SKM-1 (cell line): Measurements from ENCODE around the gene PIAS2.
"Not testable (repeated sequence)": the region's sequence is repeated elsewhere in the genome, so short reads cannot be mapped to it uniquely, and the experiment has no call there.

Experiments used
- DNase-seq: peaks from one replicate; lab custom pipeline; 2025; ENCODE audit not compliant: unreplicated experiment; lab: John Stamatoyannopoulos, UW

The PIAS2 gene

GRCh38 chr18:46909497-46909896 lies 7.8 kb downstream of the PIAS2 start:
- DNase-seq, result no peak

DNA sequence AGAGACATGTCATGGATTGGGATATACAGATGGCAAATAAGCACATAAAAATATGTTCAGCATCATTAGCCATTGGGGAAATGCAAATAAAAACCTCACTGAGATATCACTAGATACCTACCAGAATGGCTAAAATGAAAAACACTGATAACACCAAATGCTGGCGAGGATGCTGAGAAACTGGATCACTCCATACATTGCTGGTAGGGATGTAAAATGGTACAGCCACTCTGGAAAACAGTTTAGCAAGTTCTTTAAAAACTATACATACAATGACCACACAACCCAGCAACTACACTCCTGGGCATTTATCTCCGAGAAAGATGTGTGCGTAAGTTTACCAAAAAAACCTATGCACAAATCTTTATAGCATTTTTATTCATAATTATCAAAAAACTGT lies 13.9 kb downstream of the PIAS2 start:
- DNase-seq, result no peak

GRCh38 chr18:46899274-46899948 lies 17.9 kb downstream of the PIAS2 start:
- DNase-seq, result no peak

DNA sequence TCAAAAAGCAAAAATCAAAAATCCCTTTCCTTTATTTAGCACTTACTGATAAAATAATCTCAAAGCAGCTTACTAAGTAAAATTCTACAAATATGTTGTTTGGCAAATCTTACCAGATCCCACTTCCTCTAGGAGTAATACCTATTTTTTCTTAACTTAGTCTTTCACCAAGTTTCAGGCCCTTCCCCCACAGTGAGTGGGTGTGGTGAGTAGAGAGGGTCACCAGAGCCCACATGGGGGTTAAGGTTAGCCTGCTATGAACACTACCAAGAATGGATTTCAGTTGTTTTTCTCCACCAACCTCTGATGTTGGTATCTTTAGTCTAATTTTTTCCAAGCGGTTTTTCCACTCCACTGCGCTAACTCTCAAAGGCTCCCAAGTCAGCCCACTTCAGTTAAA lies 23.2 kb downstream of the PIAS2 start:
- DNase-seq, result no peak

- DNase-seq, result no peak
These were observed 23.9 kb downstream of the PIAS2 start for GRCh38 chr18:46893360-46893759.

- no peak for DNase-seq
These were observed 24.5 kb downstream of the PIAS2 start for GRCh38 chr18:46892842-46893241.

DNA sequence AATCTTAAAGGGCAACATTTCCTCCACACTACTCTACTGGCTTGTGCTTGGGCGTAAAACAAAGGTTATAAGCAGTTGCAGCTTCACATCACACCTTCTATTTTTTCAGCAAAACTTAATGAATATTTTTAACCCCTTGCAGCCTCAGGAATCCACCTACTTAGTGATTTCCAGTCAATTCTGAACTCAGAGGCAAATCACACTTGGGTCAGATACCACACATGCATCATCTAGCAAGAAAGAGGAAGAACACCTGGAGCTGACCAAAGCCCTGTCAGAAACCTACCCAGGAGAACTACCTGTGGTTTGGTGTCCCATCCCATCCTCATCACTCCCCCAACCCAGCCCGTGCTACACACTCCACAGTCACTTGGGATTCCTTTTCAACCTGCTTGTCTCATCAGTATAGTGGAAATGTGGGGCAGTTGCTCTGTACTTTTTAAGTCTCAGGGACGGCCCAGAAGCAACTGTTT lies 25.5 kb downstream of the PIAS2 start:
- DNase-seq, result no peak

DNA sequence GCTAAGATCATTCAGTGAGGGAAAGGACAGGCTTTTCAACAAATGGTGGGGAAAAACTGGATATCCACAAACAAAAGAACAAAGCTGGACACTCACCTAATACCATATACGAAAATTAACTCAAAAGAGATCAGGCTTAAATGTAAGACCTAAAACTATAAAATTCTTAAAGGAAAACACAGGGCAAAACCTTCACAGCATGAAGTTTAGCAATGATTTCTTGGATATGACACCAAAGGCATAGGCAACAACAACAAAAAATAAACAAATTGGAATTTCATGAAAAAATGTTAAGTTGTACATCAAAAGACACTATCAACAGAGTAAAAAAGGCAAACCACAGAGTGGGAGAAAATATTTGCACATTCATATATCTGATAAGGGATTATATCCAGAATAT lies 28.3 kb downstream of the PIAS2 start:
- DNase-seq, result no peak

DNA sequence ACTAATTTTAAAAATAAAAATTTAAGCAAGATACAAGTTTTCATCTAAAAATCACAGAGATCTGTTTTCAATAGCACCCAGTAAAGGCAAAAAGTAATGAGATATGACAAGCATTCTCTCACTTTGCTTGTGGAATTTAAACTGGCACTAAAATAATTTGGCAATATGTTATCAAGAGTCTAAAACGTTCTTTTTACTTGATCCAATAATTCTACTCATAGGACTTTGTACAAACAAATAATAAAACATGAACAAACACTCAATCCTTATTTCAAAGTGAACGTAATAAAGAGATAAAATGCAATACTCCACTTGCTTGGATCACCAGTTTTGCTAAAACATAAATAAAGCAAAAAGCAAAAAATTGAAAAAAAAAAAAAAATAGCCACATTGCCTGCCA lies 30.4 kb downstream of the PIAS2 start:
- DNase-seq, result no peak

DNA sequence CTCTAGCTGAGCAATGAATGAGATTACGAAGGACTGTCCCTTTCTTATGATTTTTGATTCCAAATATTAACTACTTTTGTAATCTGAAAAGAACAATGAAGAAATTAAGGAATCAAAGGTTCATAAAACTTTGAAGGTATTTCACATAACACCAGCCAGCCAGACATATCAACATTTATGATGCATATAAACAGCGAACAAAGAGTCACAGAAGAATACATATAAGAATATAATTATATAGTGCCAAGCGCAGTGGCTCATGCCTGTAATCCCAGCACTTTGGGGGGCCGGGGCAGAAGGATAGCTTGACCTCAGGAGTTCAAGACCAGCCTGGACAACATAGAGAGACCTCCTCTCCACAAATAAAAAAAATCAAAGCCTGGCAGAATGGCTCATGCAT lies 34.1 kb downstream of the PIAS2 start:
- no peak for DNase-seq

DNA sequence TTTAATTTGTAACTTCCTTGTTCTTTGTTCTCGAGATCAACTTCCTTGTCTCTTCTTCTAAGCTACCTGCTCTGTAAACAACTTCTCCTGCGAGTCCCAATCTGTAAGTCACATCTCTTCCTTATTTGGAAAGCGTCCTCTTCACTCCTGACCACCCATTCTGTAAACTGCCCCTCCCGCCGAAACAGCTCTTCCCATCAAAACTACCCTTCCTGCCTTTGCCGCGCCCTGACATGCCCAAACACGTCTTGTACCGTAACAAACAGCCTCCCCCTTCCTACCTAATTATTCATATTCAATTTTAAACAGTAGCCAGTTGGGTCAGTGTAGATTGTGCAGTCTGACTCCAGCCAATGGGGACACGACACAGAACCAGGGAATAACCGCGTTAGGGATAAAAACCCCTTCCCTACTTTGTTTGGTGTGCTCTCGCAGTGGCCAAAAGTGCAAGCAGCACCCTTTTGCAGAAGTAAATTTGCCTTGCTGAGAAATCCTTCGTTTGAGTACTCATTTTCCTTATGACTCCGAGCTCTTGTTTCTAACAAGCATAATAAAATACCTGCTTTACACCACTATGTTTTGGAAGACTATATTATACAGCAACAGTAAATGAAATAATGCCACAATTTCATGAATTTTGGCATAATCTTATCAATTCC lies 39.8 kb downstream of the PIAS2 start:
- DNase-seq, result peak; percentile 91

- DNase-seq, result peak; percentile 78
These were observed 49.0 kb downstream of the PIAS2 start for GRCh38 chr18:46868169-46868921.

DNA sequence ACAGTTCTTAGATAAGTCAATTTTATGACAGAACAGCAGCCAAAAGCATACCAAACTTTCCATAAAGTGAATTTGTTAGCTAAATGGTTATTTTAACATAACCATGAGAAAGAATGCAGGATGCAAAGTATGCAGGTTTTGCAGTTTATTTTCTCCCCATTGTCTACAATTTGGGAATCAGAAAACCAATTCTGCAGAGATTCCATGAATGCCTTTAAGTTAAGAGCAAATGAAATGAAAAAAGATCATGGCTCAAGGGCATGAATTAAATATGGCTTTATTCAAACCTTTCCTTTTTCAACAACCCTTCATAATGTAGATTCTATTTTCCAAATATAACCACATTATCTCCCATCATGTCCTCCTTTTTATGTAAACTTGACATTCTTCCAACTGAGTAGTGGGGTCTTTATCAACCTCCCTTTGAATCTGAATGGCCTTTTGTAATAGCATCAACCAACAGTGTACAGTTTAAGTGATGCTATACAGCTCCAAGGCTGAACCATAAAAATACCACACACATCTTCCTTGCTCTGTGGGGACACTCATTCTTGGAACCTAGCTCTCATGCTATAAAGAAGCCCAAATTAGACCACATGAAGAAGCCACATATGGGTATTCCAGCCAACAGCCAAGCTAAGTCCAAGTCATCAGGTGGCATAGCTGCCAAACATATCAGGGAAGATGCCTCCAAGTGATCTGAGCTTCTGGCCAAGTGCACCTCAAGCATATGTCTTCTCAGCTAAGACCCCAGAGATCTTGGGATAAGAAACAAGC lies 49.8 kb downstream of the PIAS2 start:
- no peak for DNase-seq

DNA sequence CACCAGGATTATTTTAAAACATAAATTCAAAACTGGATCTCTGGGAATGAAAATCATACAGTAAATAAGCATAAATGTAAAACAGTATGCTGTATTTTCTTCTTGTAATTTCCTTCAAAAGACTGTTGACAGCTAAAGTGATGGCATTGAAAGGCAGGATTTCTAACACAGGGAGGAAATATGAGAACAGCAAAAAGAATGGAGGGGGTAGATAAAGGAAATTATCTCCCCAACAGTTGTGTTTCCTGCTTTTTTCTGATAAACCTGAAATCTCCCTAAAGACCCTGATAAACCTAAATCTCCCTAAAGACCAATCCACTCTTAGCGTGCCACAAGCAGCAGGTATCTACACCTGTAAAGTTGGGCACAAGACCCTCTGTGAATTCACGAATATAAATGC lies 50.8 kb downstream of the PIAS2 start:
- no peak for DNase-seq

DNA sequence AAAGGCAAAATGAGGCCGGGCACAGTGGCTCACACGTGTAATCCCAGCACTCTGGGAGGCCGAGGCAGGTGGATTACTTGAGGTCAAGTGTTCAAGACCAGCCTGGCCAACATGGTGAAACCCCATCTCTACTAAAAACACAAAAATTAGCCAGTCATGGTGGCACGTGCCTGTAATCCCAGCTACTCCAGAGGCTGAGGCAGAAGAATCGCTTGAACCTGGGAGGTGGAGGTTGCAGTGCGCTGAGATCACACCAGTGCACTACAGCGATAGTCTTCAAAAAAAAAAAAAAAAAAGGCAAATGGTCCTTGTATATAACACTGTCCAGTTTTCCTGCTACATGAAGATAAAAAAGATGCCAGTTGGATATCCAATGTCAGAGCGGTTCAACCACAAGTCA lies 52.1 kb downstream of the PIAS2 start:
- DNase-seq, result not testable (repeated sequence)

- DNase-seq, result no peak
These were observed 57.5 kb downstream of the PIAS2 start for GRCh38 chr18:46859855-46860254.

- no peak for DNase-seq
These were observed 59.0 kb downstream of the PIAS2 start for GRCh38 chr18:46858290-46858689.

GRCh38 chr18:46856973-46857372 lies 60.3 kb downstream of the PIAS2 start:
- no peak for DNase-seq

GRCh38 chr18:46849007-46849406 lies 68.3 kb downstream of the PIAS2 start:
- no peak for DNase-seq

DNA sequence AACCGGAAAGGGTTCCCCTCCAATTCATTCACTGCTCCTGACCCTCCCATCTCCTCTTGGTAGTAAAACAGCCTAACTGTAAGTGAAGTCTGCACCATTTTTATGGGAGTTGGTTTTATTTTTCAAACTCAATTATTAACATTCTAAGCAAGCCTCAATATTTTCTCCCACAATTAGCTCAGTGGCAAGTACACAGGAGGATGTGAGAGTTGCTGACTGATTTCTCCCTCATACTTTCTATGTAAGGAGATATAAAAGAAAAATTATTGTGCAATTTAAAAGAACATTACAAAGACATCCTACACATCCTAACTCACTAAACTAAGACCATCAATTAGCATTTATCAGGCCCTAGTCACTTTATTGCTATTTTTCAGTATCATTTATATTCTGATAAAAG lies 73.9 kb downstream of the PIAS2 start:
- DNase-seq, result no peak

- DNase-seq, result no peak
These were observed 74.7 kb downstream of the PIAS2 start for GRCh38 chr18:46842583-46842982.
